Activated CD8-positive, alpha-beta memory T cell treated with anti-CD3 and anti-CD28 coated beads for 4 hours (primary cell): Measurements from ENCODE around the gene H6PD.

Experiments used
- DNase-seq, 2 donors: peaks; one replicate each; pipeline ENCODE4 v3.0.0-alpha.2; 2020; ENCODE audit warnings: low read depth in 2 of 2

H6PD gene

GRCh38 chr1:9234223-9235095 lies at the start of gene H6PD:
Gene H6PD, plus strand, starts transcription at chr1:9234774. Its CDS starts 10,161 bp downstream, at chr1:9244935.
- DNase-seq = peak; percentile 28 to 39

GRCh38 chr1:9186082-9186859 lies 48.3 kb upstream of the H6PD start:
- DNase-seq = no peak

- DNase-seq = no peak
Observed at GRCh38 chr1:9187004-9187403, 47.6 kb upstream of the H6PD start.

GRCh38 chr1:9190234-9190633 lies 44.3 kb upstream of the H6PD start:
- no peak for DNase-seq

- no peak for DNase-seq
Observed at GRCh38 chr1:9191231-9191630, 43.3 kb upstream of the H6PD start.

GRCh38 chr1:9192578-9193232 lies 41.9 kb upstream of the H6PD start:
- no peak for DNase-seq

GRCh38 chr1:9193233-9193625 lies 41.3 kb upstream of the H6PD start:
- DNase-seq = no peak

GRCh38 chr1:9194024-9194423 lies 40.5 kb upstream of the H6PD start:
- no peak for DNase-seq

- DNase-seq = no peak
Observed at GRCh38 chr1:9195651-9196050, 38.9 kb upstream of the H6PD start.

GRCh38 chr1:9196129-9197040 lies 38.2 kb upstream of the H6PD start:
- peak; percentile 14 to 24 for DNase-seq

- DNase-seq = no peak
Observed at GRCh38 chr1:9197186-9198099, 37.1 kb upstream of the H6PD start.

GRCh38 chr1:9198538-9199361 lies 35.8 kb upstream of the H6PD start:
- DNase-seq = no peak

- no peak for DNase-seq
Observed at GRCh38 chr1:9200441-9200840, 34.1 kb upstream of the H6PD start.

- DNase-seq = no peak
Observed at GRCh38 chr1:9201401-9202239, 33.0 kb upstream of the H6PD start.

- no peak for DNase-seq
Observed at GRCh38 chr1:9202240-9202870, 32.2 kb upstream of the H6PD start.

- no peak for DNase-seq
Observed at GRCh38 chr1:9203511-9203982, 31.0 kb upstream of the H6PD start.

- DNase-seq = no peak
Observed at GRCh38 chr1:9204156-9204720, 30.3 kb upstream of the H6PD start.
